Ascending aorta (tissue), 2 donors: ENCODE results near the gene NMRAL1. TPM values are rescaled to one million over a fixed set of nuclear protein-coding genes. Genes with fewer than 3 reads are reported as not detected.

Source experiments
- DNase-seq, 2 donors: peaks; one replicate each; pipeline ENCODE4 v3.0.0-alpha.2; 2019; ENCODE audit warnings: low spot score in 2 of 2
- H3K27ac ChIP-seq, 2 donors: fragments of 200-600 bp; sonication (generic); one replicate each; pipeline ENCODE4 v1.5.1; 2016 to 2017; ENCODE audit warnings: mild to moderate bottlenecking in 1 of 2
- H3K27me3 ChIP-seq: fragments of 200-600 bp; sonication (generic); one replicate; pipeline ENCODE4 v1.5.1; 2017
- H3K36me3 ChIP-seq, 2 donors: fragments of 200-600 bp; sonication (generic); one replicate each; pipeline ENCODE4 v1.5.1; 2016
- H3K4me1 ChIP-seq, 2 donors: fragments of 200-600 bp; sonication (generic); one replicate each; pipeline ENCODE4 v1.5.1; 2016 to 2017; ENCODE audit warnings: mild to moderate bottlenecking in 1 of 2
- H3K4me3 ChIP-seq, 2 donors: fragments of 200-600 bp; sonication (generic); one replicate each; pipeline ENCODE4 v1.5.1; 2016 to 2017; ENCODE audit warnings: mild to moderate bottlenecking in 1 of 2
- H3K9me3 ChIP-seq, 2 donors: fragments of 200-600 bp; sonication (generic); one replicate each; pipeline ENCODE4 v1.5.1; 2016
- CTCF ChIP-seq, 3 experiments: fragments of 200-600 bp in 2 of 3; fragments of 450-650 bp in 1 of 3; sonication (generic) in 2 of 3; IDR thresholded peaks; one replicate each; pipeline ENCODE4 v1.5.1; 2016 to 2019; ENCODE audit warnings: antibody characterized with exemption in 3 of 3, mild to moderate bottlenecking in 1 of 3, moderate library complexity in 1 of 3
- intact Hi-C: fragments of 100-400 bp; cut with DNase I; formaldehyde crosslinking; loops from one replicate; pipeline ENCODE4 v1.15.1; 2023
- total RNA-seq: library from RNA; depleted of rRNA; stranded (reverse); fragments of >200 nt; gene quantifications from one replicate; pipeline ENCODE4 v1.1.0, GENCODE V29; 2016

The NMRAL1 gene
- total RNA-seq, 1 donor from 2014 or later: 48.6 TPM

DNA sequence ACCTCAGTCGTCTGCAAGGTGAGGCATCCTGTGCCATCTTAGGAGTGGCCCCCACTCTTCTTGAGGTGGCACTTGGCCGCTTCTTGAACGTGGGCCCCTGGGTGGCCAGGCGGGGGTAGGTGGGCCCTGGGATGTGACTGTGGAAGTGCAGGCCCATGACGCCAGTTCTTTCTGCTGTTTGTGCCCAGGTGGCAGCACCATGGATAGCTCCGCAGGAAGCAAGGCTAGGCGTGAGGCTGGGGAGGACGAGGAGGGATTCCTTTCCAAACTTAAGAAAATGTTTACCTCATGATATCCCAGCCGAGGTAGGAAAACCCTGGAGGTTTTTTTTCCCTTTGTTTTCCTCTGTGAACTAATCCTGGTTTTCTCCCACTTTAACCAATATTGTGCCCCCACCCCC is 19.8 kb downstream of the NMRAL1 start:
- Histone ChIP-seq H3K9me3 (no peaks in the 10 kb centered on the region), H3K4me3 (no peak overlapping the region), H3K27me3 (no peaks in the 10 kb centered on the region), H3K27ac (no peak overlapping the region), H3K36me3 (peaks cover 46 to 79% of the 10 kb centered on the region in 2 donors), H3K4me1 (no peaks in the 10 kb centered on the region)
- no peak for DNase-seq
- intact Hi-C loops: no loop called here
- TF ChIP-seq CTCF (IDR thresholded peaks at IDR 0.05): no peak

DNA sequence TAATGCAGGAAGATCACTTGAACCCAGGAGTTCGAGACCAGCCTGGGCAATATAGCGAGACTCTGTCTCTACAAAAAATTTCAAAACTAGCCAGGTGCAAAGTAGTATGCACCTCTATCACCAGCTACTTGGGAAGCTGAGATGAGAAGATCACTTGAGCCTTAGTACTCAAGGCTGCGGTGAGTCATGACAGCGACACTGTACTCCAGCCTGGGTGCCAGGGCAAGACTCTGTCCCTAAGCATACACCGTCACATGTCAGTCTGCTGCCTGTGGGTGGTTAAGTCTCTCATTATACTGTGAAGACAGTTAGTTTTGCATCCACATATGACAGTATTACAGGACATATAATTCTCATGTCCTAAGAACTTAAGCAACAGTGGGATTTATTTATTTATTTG is 21.8 kb downstream of the NMRAL1 start:
- Histone ChIP-seq H3K4me3 (no peak overlapping the region), H3K4me1 (no peaks in the 10 kb centered on the region), H3K9me3 (no peaks in the 10 kb centered on the region), H3K27me3 (no peaks in the 10 kb centered on the region), H3K36me3 (peaks cover 66 to 87% of the 10 kb centered on the region in 2 donors), H3K27ac (no peak overlapping the region)
- TF ChIP-seq CTCF (IDR thresholded peaks at IDR 0.05): no peak
- no peak for DNase-seq
- intact Hi-C loops: no loop called here

GRCh38 chr16:4450931-4451519 is 23.4 kb downstream of the NMRAL1 start:
- intact Hi-C loops: no loop called here

GRCh38 chr16:4450430-4450829 is 24.0 kb downstream of the NMRAL1 start:
- peaks cover 73 to 87% of the 10 kb centered on the region in 2 donors for H3K36me3 ChIP-seq

More at GRCh38 chr16:4450931-4451519, 23.4 kb downstream of the NMRAL1 start:
- H3K9me3 ChIP-seq: no peaks in the 10 kb centered on the region
- peaks cover 77 to 87% of the 10 kb centered on the region in 2 donors for H3K36me3 ChIP-seq
- H3K4me1 ChIP-seq: no peaks in the 10 kb centered on the region
- H3K27ac ChIP-seq: no peak overlapping the region
- no peak for DNase-seq
- H3K27me3 ChIP-seq: no peaks in the 10 kb centered on the region
- TF ChIP-seq CTCF (IDR thresholded peaks at IDR 0.05): no peak
- H3K4me3 ChIP-seq: no peak overlapping the region

DNA sequence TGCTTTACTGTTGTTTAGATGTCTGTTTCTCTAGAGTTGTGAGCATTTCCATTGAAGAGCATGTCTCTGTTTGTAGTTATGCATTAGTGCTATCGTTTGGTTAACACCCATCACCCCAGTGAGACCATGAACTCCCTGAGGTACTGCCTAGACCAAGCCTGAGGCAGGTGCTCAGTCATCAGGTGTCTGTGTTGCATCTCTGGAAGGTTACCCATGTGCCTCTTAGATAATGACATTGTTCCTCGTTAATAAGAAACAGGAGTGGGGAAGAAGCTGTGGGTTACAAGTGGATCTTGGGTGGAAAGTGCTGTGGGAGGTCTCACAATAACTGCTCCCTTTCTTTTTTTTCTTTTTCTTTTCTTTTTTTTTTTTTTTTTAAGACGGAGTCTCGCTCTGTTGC is 30.4 kb downstream of the NMRAL1 start:
- no peak overlapping the region for H3K4me3 ChIP-seq
- H3K36me3 ChIP-seq: peaks cover 93 to 99% of the 10 kb centered on the region in 2 donors
- DNase-seq: no peak
- intact Hi-C loops: no loop called here
- H3K9me3 ChIP-seq: no peaks in the 10 kb centered on the region
- no peak for TF ChIP-seq CTCF (IDR thresholded peaks at IDR 0.05)
- no peaks in the 10 kb centered on the region for H3K27me3 ChIP-seq
- no peaks in the 10 kb centered on the region for H3K4me1 ChIP-seq
- no peak overlapping the region for H3K27ac ChIP-seq

More at GRCh38 chr16:4450430-4450829, 24.0 kb downstream of the NMRAL1 start:
- TF ChIP-seq CTCF (IDR thresholded peaks at IDR 0.05): no peak
- intact Hi-C loops: no loop called here
- Histone ChIP-seq H3K27me3 (no peaks in the 10 kb centered on the region), H3K9me3 (no peaks in the 10 kb centered on the region), H3K4me3 (no peak overlapping the region), H3K27ac (no peak overlapping the region), H3K4me1 (no peaks in the 10 kb centered on the region)
- no peak for DNase-seq

- Histone ChIP-seq H3K27ac (no peak overlapping the region), H3K36me3 (peaks cover 88 to 98% of the 10 kb centered on the region in 2 donors), H3K4me1 (no peaks in the 10 kb centered on the region), H3K27me3 (no peaks in the 10 kb centered on the region), H3K4me3 (no peak overlapping the region), H3K9me3 (no peaks in the 10 kb centered on the region)
- intact Hi-C loops: no loop called here
- no peak for TF ChIP-seq CTCF (IDR thresholded peaks at IDR 0.05)
- DNase-seq: no peak
Measured at GRCh38 chr16:4443271-4443670, 31.2 kb downstream of the NMRAL1 start.
